CD4-positive, alpha-beta memory T cell (primary cell): ENCODE results near the gene HELQ. TPM values are rescaled to one million over a fixed set of nuclear protein-coding genes. Genes with fewer than 3 reads are reported as not detected.

Source experiments
- CTCF ChIA-PET: fragments of 350-600 bp; sonication (Branson Sonifier 250); formaldehyde crosslinking; loops from one replicate; lab custom pipeline; 2021; ENCODE audit warnings: inconsistent platforms; ENCODE audit not compliant: partially characterized antibody; lab: Charles Lee
- POLR2A ChIA-PET: fragments of 350-600 bp; sonication (Branson Sonifier 250); formaldehyde crosslinking; loops from one replicate; lab custom pipeline; 2021; ENCODE audit not compliant: partially characterized antibody; lab: Charles Lee
- DNase-seq, 5 donors: peaks; one replicate each; pipeline versions ENCODE4 v3.0.0 to v3.0.0-alpha.2; 2020 to 2022; ENCODE audit warnings: mixed read lengths in 1 of 5
- H3K27ac ChIP-seq: one replicate; pipeline ENCODE4 v1.7.0; 2013; ENCODE audit warnings: low read depth, low read length
- H3K27me3 ChIP-seq: 2 replicates; pipeline ENCODE4 v1.7.0; 2013; ENCODE audit warnings: mild to moderate bottlenecking, low read length, moderate library complexity; ENCODE audit not compliant: insufficient read depth
- H3K36me3 ChIP-seq: 2 replicates; pipeline ENCODE4 v1.7.0; 2013; ENCODE audit warnings: mild to moderate bottlenecking, low read length, moderate library complexity; ENCODE audit not compliant: insufficient read depth
- H3K4me1 ChIP-seq: 2 replicates; pipeline ENCODE4 v1.7.0; 2013; ENCODE audit warnings: mild to moderate bottlenecking, low read length, moderate library complexity; ENCODE audit not compliant: insufficient read depth
- H3K4me3 ChIP-seq, 2 donors: one replicate each; pipeline ENCODE4 v1.7.0; 2013; ENCODE audit warnings: low read length in 2 of 2, mild to moderate bottlenecking in 1 of 2
- H3K9me3 ChIP-seq, 2 donors: one replicate each; pipeline ENCODE4 v1.7.0; 2013; ENCODE audit warnings: low read length in 2 of 2, control low read depth in 1 of 2; ENCODE audit not compliant: control insufficient read depth in 1 of 2
- H3K27ac Mint-ChIP-seq, 7 donors: one replicate each; pipeline ENCODE4 v1.8.0; 2020 to 2021; ENCODE audit warnings: mixed read lengths in 7 of 7, mild to moderate bottlenecking in 6 of 7, inconsistent platforms in 3 of 7, moderate library complexity in 3 of 7
- H3K27me3 Mint-ChIP-seq, 2 donors: one replicate each; pipeline ENCODE4 v1.8.0; 2020 to 2021; ENCODE audit warnings: mixed read lengths in 2 of 2
- H3K36me3 Mint-ChIP-seq, 2 donors: one replicate each; pipeline ENCODE4 v1.8.0; 2020 to 2021; ENCODE audit warnings: mixed read lengths in 2 of 2, inconsistent platforms in 1 of 2, mild to moderate bottlenecking in 1 of 2
- H3K4me1 Mint-ChIP-seq, 4 donors: one replicate each; pipeline ENCODE4 v1.8.0; 2020 to 2021; ENCODE audit warnings: mixed read lengths in 4 of 4, mild to moderate bottlenecking in 1 of 4
- H3K4me3 Mint-ChIP-seq, 8 donors: one replicate each; pipeline ENCODE4 v1.8.0; 2020 to 2021; ENCODE audit warnings: mixed read lengths in 8 of 8, mild to moderate bottlenecking in 7 of 8, moderate library complexity in 6 of 8, inconsistent platforms in 3 of 8
- H3K9me3 Mint-ChIP-seq, 8 donors: one replicate each; pipeline ENCODE4 v1.8.0; 2020 to 2021; ENCODE audit warnings: mixed read lengths in 8 of 8, mild to moderate bottlenecking in 5 of 8, inconsistent platforms in 3 of 8, moderate library complexity in 1 of 8
- intact Hi-C: fragments of 100-400 bp; cut with micrococcal nuclease; formaldehyde crosslinking; loops from one replicate; pipeline ENCODE4 v1.15.1; 2023
- polyA plus RNA-seq, 2 donors: library from polyadenylated mRNA; unstranded; fragments of 300-500 nt; fragmentation: Illumina TruSeq; gene quantifications; one replicate each; pipeline ENCODE4 v1.2.3, GENCODE V29; 2021
- total RNA-seq, 2 experiments: library from RNA; stranded (reverse); gene quantifications; one replicate each; pipeline ENCODE4 v1.2.3, GENCODE V29; 2021

The HELQ gene
- total and polyA plus RNA-seq, 4 experiments from 2014 or later: 17.5 to 49.0 (median 36.0) TPM

DNA sequence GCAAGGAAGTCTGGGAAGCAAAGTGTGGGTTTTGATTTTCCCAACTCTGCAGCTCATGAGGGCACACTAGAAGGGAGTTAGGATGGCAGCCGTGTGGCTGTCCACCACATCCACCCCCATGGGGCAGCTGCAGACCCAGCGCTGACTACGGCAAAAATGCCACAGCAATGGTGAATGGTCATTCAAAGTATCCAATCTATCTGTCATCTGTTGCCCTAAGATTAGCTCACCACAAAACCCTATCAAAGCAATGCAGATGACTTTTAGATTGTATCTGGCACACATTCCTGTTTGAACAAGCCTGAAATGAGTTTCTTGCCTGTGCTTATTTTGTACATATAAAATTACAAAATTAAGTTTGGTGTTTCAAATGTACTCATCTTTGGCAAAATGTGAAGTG is 91.3 kb downstream of the HELQ start:
- H3K27ac ChIP-seq: no peak overlapping the region
- no peaks in the 10 kb centered on the region for H3K4me1 ChIP-seq
- no peak overlapping the region for H3K4me3 Mint-ChIP-seq
- H3K36me3 ChIP-seq: no peaks in the 10 kb centered on the region
- H3K9me3 Mint-ChIP-seq: no peaks in the 10 kb centered on the region
- H3K36me3 Mint-ChIP-seq: no peaks in the 10 kb centered on the region
- intact Hi-C loops: no loop called here
- H3K4me1 Mint-ChIP-seq: no peaks in the 10 kb centered on the region
- CTCF ChIA-PET: interaction anchor here (0.7 kb wide), 2 partner anchors 16 to 122 kb away, joined by 3 read pairs; no protein-coding TSS in a partner anchor
- no peak overlapping the region for H3K4me3 ChIP-seq
- no peak for DNase-seq
- no peak overlapping the region for H3K27ac Mint-ChIP-seq
- POLR2A ChIA-PET: no interaction called here
- no peaks in the 10 kb centered on the region for H3K9me3 ChIP-seq
- no peaks in the 10 kb centered on the region for H3K27me3 ChIP-seq
- peaks cover 0 to 2% of the 10 kb centered on the region in 2 donors for H3K27me3 Mint-ChIP-seq

DNA sequence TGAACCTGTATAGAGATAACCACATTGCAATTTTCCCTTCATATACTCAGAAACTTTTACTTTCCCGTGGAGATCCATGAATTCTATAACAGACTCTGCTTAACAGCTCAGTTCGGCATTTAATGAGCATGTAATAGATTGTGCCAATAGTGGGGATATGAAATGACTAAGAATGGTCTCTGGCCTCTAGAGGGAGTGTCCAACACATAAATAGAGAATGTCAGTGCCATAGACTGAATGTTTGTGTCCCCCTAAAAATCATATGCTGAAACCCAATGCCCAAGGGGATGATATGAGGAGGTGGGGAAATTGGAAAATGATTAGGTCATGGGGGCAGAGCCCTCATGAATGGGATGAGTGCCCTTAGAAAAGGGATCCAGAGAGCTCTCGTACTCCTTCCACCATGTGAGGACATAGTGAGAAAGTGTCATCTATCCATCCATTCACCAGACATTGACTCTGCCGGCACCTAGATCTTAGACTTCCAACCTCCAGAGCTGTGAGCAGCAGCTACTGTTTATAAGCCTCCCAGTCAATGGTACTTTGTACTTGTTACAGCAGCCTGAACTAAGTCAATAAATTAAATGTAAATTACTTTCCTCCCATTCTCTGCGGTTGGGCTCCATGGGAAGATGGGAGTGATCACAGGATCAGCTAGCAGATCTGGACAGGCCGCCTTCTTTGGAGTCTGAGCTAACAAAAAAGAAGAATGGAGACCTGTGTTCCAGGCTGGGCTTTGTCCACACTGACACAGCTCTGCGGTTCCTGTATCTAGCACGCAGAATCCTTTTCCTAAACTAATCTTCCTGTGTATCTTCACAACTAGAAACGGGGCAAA is 92.9 kb downstream of the HELQ start:
- H3K4me3 Mint-ChIP-seq: no peak overlapping the region
- no peaks in the 10 kb centered on the region for H3K36me3 Mint-ChIP-seq
- no peak overlapping the region for H3K27ac Mint-ChIP-seq
- H3K9me3 Mint-ChIP-seq: no peaks in the 10 kb centered on the region
- CTCF ChIA-PET: interaction anchor here (0.8 to 1.8 kb wide), 4 partner anchors 8 to 279 kb away, joined by 4 to 5 read pairs (median 4); no protein-coding TSS in a partner anchor
- intact Hi-C loops: loop anchor here (2.0 kb wide), 1 partner anchor 278 kb away; no protein-coding TSS in a partner anchor
- no peaks in the 10 kb centered on the region for H3K27me3 ChIP-seq
- H3K4me1 Mint-ChIP-seq: no peaks in the 10 kb centered on the region
- POLR2A ChIA-PET: interaction anchor here (1.2 kb wide), 1 partner anchor 9 kb away, joined by 3 read pairs; no protein-coding TSS in a partner anchor
- H3K27ac ChIP-seq: no peak overlapping the region
- H3K9me3 ChIP-seq: no peaks in the 10 kb centered on the region
- no peaks in the 10 kb centered on the region for H3K4me1 ChIP-seq
- no peak overlapping the region for H3K4me3 ChIP-seq
- no peaks in the 10 kb centered on the region for H3K36me3 ChIP-seq
- DNase-seq: no peak
- H3K27me3 Mint-ChIP-seq: peaks cover 0 to 2% of the 10 kb centered on the region in 2 donors

DNA sequence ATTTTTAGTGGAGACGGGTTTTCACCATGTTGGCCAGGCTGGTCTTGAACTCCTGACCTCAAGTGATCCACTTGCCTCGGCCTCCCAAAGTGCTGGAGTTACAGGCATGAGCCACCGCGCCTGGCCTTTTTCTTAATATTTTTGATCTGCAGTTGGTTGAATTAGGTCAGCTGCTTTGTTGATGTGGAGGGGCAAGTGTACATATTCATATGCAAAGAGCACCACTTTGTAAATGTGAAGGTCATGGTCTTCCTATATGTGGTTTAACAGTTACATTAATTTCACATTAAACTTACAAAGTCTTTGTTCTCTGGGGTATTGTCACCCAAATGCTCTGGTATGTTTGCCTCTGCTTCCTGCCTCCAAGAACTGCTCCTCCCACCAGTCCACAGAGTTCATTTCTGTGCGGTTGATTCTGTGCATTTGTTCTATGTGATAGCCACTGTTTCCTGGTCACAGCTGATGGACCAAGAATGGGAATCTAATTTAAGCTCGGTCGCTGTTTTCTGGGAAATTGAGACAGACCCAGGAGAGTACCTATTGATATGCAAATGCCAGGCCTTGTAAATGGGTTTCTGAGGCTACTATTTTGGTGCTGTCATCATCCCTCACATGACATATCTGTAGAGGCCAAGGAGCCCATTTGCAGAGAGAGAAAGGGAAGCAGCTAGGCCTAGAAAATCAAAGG is 94.1 kb downstream of the HELQ start:
- no peaks in the 10 kb centered on the region for H3K27me3 Mint-ChIP-seq
- H3K9me3 Mint-ChIP-seq: no peaks in the 10 kb centered on the region
- POLR2A ChIA-PET: no interaction called here
- Histone ChIP-seq H3K27me3 (no peaks in the 10 kb centered on the region), H3K4me3 (no peak overlapping the region), H3K27ac (no peak overlapping the region), H3K36me3 (no peaks in the 10 kb centered on the region), H3K9me3 (no peaks in the 10 kb centered on the region), H3K4me1 (no peaks in the 10 kb centered on the region)
- CTCF ChIA-PET: interaction anchor here (0.8 to 1.8 kb wide), 4 partner anchors 9 to 281 kb away, joined by 4 to 5 read pairs (median 4); no protein-coding TSS in a partner anchor
- no peaks in the 10 kb centered on the region for H3K36me3 Mint-ChIP-seq
- no peak overlapping the region for H3K4me3 Mint-ChIP-seq
- no peak for DNase-seq
- intact Hi-C loops: loop anchor here (2.0 kb wide), 1 partner anchor 279 kb away; no protein-coding TSS in a partner anchor
- H3K4me1 Mint-ChIP-seq: no peaks in the 10 kb centered on the region
- no peak overlapping the region for H3K27ac Mint-ChIP-seq

DNA sequence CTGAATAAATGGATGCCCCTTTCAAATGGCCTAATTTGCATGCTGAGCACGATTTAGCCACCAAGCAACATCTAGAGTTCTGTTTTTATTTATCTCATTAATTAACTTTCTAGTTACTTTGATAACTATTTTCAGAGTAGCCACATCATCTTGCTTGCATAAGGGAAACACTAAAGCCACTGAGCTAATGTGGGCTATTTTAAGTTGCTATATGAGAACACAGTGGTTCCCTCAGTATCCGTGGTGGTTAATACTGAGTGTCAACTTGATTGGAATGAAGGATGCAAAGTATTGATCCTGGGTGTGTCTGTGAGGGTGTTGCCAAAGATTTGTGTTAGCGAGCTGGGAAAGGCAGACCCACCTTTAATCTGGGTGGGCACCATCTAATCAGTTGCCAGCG is 95.6 kb downstream of the HELQ start:
- CTCF ChIA-PET: interaction anchor here (1.0 kb wide), 1 partner anchor 284 kb away, joined by 3 read pairs; no protein-coding TSS in a partner anchor
- H3K27me3 Mint-ChIP-seq: no peaks in the 10 kb centered on the region
- Histone ChIP-seq H3K36me3 (no peaks in the 10 kb centered on the region), H3K9me3 (no peaks in the 10 kb centered on the region), H3K4me3 (no peak overlapping the region), H3K27ac (no peak overlapping the region), H3K27me3 (no peaks in the 10 kb centered on the region), H3K4me1 (no peaks in the 10 kb centered on the region)
- H3K9me3 Mint-ChIP-seq: no peaks in the 10 kb centered on the region
- intact Hi-C loops: no loop called here
- POLR2A ChIA-PET: no interaction called here
- H3K36me3 Mint-ChIP-seq: no peaks in the 10 kb centered on the region
- no peak overlapping the region for H3K4me3 Mint-ChIP-seq
- no peaks in the 10 kb centered on the region for H3K4me1 Mint-ChIP-seq
- no peak for DNase-seq
- H3K27ac Mint-ChIP-seq: no peak overlapping the region

DNA sequence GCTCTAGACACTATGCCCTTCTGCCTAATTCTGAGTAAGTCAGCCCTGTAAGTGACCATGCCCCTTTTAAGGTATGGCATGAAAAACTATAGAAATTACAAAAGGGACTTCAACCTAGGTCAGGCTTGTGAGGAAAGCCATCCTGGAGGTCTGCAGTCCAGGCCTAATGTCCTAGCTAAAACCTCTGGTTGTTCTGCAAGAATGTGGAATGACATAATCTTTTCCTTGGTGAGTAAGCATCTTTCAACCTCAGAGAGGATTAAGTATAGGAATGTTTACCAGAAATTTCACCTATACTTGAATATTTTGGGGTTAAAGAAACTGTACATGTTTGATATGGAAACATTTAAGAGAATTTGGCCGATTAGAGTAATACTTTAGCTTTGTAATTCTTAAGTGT is 97.2 kb downstream of the HELQ start:
- ChIA-PET CTCF (no interaction called here), POLR2A (no interaction called here)
- H3K27ac ChIP-seq: no peak overlapping the region
- H3K4me3 Mint-ChIP-seq: no peak overlapping the region
- no peaks in the 10 kb centered on the region for H3K36me3 Mint-ChIP-seq
- no peak for DNase-seq
- no peaks in the 10 kb centered on the region for H3K4me1 Mint-ChIP-seq
- no peaks in the 10 kb centered on the region for H3K9me3 ChIP-seq
- no peak overlapping the region for H3K4me3 ChIP-seq
- H3K27me3 Mint-ChIP-seq: no peaks in the 10 kb centered on the region
- no peak overlapping the region for H3K27ac Mint-ChIP-seq
- no peaks in the 10 kb centered on the region for H3K36me3 ChIP-seq
- no peaks in the 10 kb centered on the region for H3K27me3 ChIP-seq
- H3K9me3 Mint-ChIP-seq: peaks cover 0 to 4% (median 0%) of the 10 kb centered on the region in 8 donors
- intact Hi-C loops: no loop called here
- H3K4me1 ChIP-seq: no peaks in the 10 kb centered on the region

Other genes starting within 250 kb of the HELQ start
- gene COQ2, start 171.0 kb downstream of the HELQ start, total RNA-seq: 1 to 10 TPM; 6.5 to 7.2 TPM
- 1 to 10 TPM; 5.5 to 7.6 TPM for gene COQ2, start 171.0 kb downstream of the HELQ start, polyA plus RNA-seq
- 1 to 10 TPM; 8.9 TPM for gene HPSE, start 121.0 kb downstream of the HELQ start, total RNA-seq
- gene HPSE, start 121.0 kb downstream of the HELQ start, polyA plus RNA-seq: 1 to 10 TPM; 5.6 to 6.5 TPM
- gene MRPS18C, start 235 bp upstream of the HELQ start, total RNA-seq: 10 to 100 TPM; 45.7 to 51.4 TPM
- 10 to 100 TPM; 60.9 to 76.3 TPM for gene MRPS18C, start 235 bp upstream of the HELQ start, polyA plus RNA-seq
- gene ABRAXAS1, start 29.3 kb upstream of the HELQ start, total RNA-seq: 10 to 100 TPM; 35.9 to 36.7 TPM
- gene ABRAXAS1, start 29.3 kb upstream of the HELQ start, polyA plus RNA-seq: 10 to 100 TPM; 10.6 to 15.4 TPM
- 1 to 10 TPM; 7.8 to 8.8 TPM for gene GPAT3, start 80.3 kb upstream of the HELQ start, total RNA-seq
- gene GPAT3, start 80.3 kb upstream of the HELQ start, polyA plus RNA-seq: 10 to 100 TPM; 11.7 to 13.4 TPM